IPS-20b (cell line): ENCODE results near the gene KLHL21.
A peak's percentile ranks its signal among the peaks of the same experiment; 100 is the strongest.

Source experiments
- H3K27ac ChIP-seq: one replicate; pipeline ENCODE4 v1.5.1; 2013; ENCODE audit warnings: low read length
- H3K27me3 ChIP-seq: 2 replicates; pipeline ENCODE4 v1.6.1; 2013; ENCODE audit warnings: mild to moderate bottlenecking, low read length, inconsistent platforms; ENCODE audit not compliant: insufficient read depth
- H3K36me3 ChIP-seq: 2 replicates; pipeline ENCODE4 v1.6.1; 2013; ENCODE audit warnings: low read depth, mild to moderate bottlenecking, inconsistent platforms, low read length, moderate library complexity; ENCODE audit not compliant: insufficient read depth
- H3K4me1 ChIP-seq: 2 replicates; pipeline ENCODE4 v1.6.1; 2013; ENCODE audit warnings: mild to moderate bottlenecking, control low read depth, inconsistent platforms, low read length, moderate library complexity; ENCODE audit not compliant: insufficient read depth
- H3K4me3 ChIP-seq: 2 replicates; pipeline ENCODE4 v1.5.1; 2013; ENCODE audit warnings: mild to moderate bottlenecking, low read length, inconsistent platforms
- H3K9ac ChIP-seq: 2 replicates; pipeline ENCODE4 v1.6.1; 2013; ENCODE audit warnings: low read depth, mild to moderate bottlenecking, inconsistent platforms, low read length, moderate library complexity
- H3K9me3 ChIP-seq: 2 replicates; pipeline ENCODE4 v1.6.1; 2013; ENCODE audit warnings: mild to moderate bottlenecking, low read depth, low read length, inconsistent platforms; ENCODE audit not compliant: insufficient read depth

KLHL21 gene

GRCh38 chr1:6585841-6586240, 16.8 kb downstream of the KLHL21 start:
- H3K27ac ChIP-seq, result no peak overlapping the region
- no peaks in the 10 kb centered on the region for H3K9me3 ChIP-seq
- no peak overlapping the region for H3K9ac ChIP-seq
- H3K36me3 ChIP-seq, result peaks cover 44% of the 10 kb centered on the region
- peaks cover under 1% of the 10 kb centered on the region; the same call in 1 of the 2 replicates for H3K4me1 ChIP-seq
- no peaks in the 10 kb centered on the region for H3K27me3 ChIP-seq
- no peak overlapping the region for H3K4me3 ChIP-seq

GRCh38 chr1:6585081-6585722, 17.5 kb downstream of the KLHL21 start:
- H3K36me3 ChIP-seq, result peaks cover 37% of the 10 kb centered on the region
- no peaks in the 10 kb centered on the region for H3K27me3 ChIP-seq
- H3K9me3 ChIP-seq, result no peaks in the 10 kb centered on the region
- H3K4me3 ChIP-seq, result no peak overlapping the region
- peaks cover 6% of the 10 kb centered on the region; the same call in 1 of the 2 replicates for H3K4me1 ChIP-seq
- H3K9ac ChIP-seq, result no peak overlapping the region
- H3K27ac ChIP-seq, result no peak overlapping the region

- H3K9ac ChIP-seq, result no peak overlapping the region
- H3K27ac ChIP-seq, result no peak overlapping the region
- H3K4me3 ChIP-seq, result no peak overlapping the region
- no peaks in the 10 kb centered on the region for H3K9me3 ChIP-seq
- H3K27me3 ChIP-seq, result no peaks in the 10 kb centered on the region
- H3K36me3 ChIP-seq, result peaks cover 29% of the 10 kb centered on the region
- H3K4me1 ChIP-seq, result peaks cover 6% of the 10 kb centered on the region; the same call in 1 of the 2 replicates
Measured at GRCh38 chr1:6584126-6585080, 18.3 kb downstream of the KLHL21 start.

GRCh38 chr1:6582370-6582769, 20.3 kb downstream of the KLHL21 start:
- H3K4me3 ChIP-seq, result no peak overlapping the region
- H3K9me3 ChIP-seq, result no peaks in the 10 kb centered on the region
- H3K27ac ChIP-seq, result no peak overlapping the region
- H3K27me3 ChIP-seq, result no peaks in the 10 kb centered on the region
- H3K4me1 ChIP-seq, result peaks cover 12% of the 10 kb centered on the region; the same call in 1 of the 2 replicates
- peaks cover 11% of the 10 kb centered on the region for H3K36me3 ChIP-seq
- H3K9ac ChIP-seq, result no peak overlapping the region

GRCh38 chr1:6581561-6582305, 20.9 kb downstream of the KLHL21 start:
- H3K4me3 ChIP-seq, result no peak overlapping the region
- no peaks in the 10 kb centered on the region for H3K9me3 ChIP-seq
- H3K27me3 ChIP-seq, result no peaks in the 10 kb centered on the region
- H3K36me3 ChIP-seq, result peaks cover 7% of the 10 kb centered on the region
- no peak overlapping the region for H3K27ac ChIP-seq
- H3K9ac ChIP-seq, result no peak overlapping the region
- peaks cover 12% of the 10 kb centered on the region; the same call in 1 of the 2 replicates for H3K4me1 ChIP-seq

- no peak overlapping the region for H3K27ac ChIP-seq
- H3K9me3 ChIP-seq, result no peaks in the 10 kb centered on the region
- peak overlapping the region; percentile 79 for H3K4me3 ChIP-seq
- H3K9ac ChIP-seq, result peak overlapping the region; percentile 81; the same call in 1 of the 2 replicates
- H3K27me3 ChIP-seq, result no peaks in the 10 kb centered on the region
- peaks cover 12% of the 10 kb centered on the region; the same call in 1 of the 2 replicates for H3K4me1 ChIP-seq
- peaks cover 7% of the 10 kb centered on the region for H3K36me3 ChIP-seq
Measured at GRCh38 chr1:6580593-6581409, 21.9 kb downstream of the KLHL21 start.

GRCh38 chr1:6580119-6580592, 22.5 kb downstream of the KLHL21 start:
- no peaks in the 10 kb centered on the region for H3K27me3 ChIP-seq
- peaks cover 12% of the 10 kb centered on the region; the same call in 1 of the 2 replicates for H3K4me1 ChIP-seq
- H3K27ac ChIP-seq, result no peak overlapping the region
- H3K9me3 ChIP-seq, result no peaks in the 10 kb centered on the region
- peak overlapping the region; percentile 79 for H3K4me3 ChIP-seq
- peak overlapping the region; percentile 81; the same call in 1 of the 2 replicates for H3K9ac ChIP-seq
- peaks cover 7% of the 10 kb centered on the region for H3K36me3 ChIP-seq

GRCh38 chr1:6579374-6580118, 23.1 kb downstream of the KLHL21 start, which contains the start of gene ZBTB48:
Gene ZBTB48, plus strand, starts transcription at chr1:6579994. Its CDS starts 616 bp downstream, at chr1:6580610.
- Histone ChIP-seq H3K36me3 (peaks cover 7% of the 10 kb centered on the region), H3K9ac (peak within 1 kb of the TSS; percentile 81; the same call in 1 of the 2 replicates), H3K27ac (no peak within 1 kb of the TSS), H3K4me1 (peaks cover 12% of the 10 kb centered on the region; the same call in 1 of the 2 replicates), H3K4me3 (peak within 1 kb of the TSS; percentile 79), H3K27me3 (no peaks in the 10 kb centered on the region), H3K9me3 (no peaks in the 10 kb centered on the region)

- H3K27me3 ChIP-seq, result no peaks in the 10 kb centered on the region
- H3K4me3 ChIP-seq, result peak overlapping the region; percentile 79; the same call in 1 of the 2 replicates
- H3K27ac ChIP-seq, result no peak overlapping the region
- H3K9ac ChIP-seq, result peak overlapping the region; percentile 1; the same call in 1 of the 2 replicates
- peaks cover 12% of the 10 kb centered on the region; the same call in 1 of the 2 replicates for H3K4me1 ChIP-seq
- peaks cover 7% of the 10 kb centered on the region for H3K36me3 ChIP-seq
- no peaks in the 10 kb centered on the region for H3K9me3 ChIP-seq
Measured at GRCh38 chr1:6578624-6579373, 23.9 kb downstream of the KLHL21 start.
